ENCODE results near the gene LCE1A. TPM values are rescaled to one million over a fixed set of nuclear protein-coding genes. Genes with fewer than 3 reads are reported as not detected.
A peak's percentile ranks its signal among the peaks of the same experiment; 100 is the strongest.

The LCE1A gene, protein sequence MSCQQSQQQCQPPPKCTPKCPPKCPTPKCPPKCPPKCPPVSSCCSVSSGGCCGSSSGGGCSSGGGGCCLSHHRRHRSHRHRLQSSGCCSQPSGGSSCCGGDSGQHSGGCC
- total RNA-seq (2014; rRNA removed; shearing (Covaris generic)) = not detected in 2 replicates

GRCh38 chr1:152827173-152827572 is at the start of gene LCE1A:
Gene LCE1A, plus strand, starts transcription at chr1:152827473. Its CDS starts 0 bp downstream, at chr1:152827473.
- no peak for DNase-seq (ENCODE audit: low spot score)

DNA sequence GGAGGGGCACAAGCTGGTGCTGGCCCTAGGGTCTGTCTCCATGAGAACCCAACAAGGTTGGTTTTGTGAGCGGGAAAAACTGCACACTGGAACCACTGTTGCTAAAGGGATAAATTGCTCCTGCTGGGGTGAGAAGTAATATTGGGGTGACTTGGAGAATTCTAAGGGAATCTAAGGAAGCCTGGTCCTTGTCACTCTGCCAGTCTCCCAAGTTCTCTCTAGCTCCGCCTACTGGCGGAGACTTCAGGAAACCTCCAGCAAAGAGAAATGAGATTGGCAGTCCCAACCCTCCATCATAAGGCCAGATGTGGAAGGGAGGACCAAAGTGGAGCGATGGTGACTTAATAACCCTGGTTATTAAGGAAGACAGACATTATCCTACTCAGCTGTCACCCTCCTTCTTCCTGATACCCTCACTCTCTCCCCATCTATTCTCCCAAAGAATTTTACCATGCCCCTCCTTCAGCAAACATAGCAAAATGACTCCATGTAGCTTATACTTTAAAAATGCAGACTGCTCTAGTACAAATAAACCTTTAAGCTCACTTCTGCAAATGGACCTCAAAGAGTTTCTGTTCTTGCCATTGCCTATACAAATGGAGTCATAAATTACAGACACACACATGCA is 49.6 kb upstream of the LCE1A start:
- DNase-seq (ENCODE audit: low spot score) = peak; percentile 10

DNA sequence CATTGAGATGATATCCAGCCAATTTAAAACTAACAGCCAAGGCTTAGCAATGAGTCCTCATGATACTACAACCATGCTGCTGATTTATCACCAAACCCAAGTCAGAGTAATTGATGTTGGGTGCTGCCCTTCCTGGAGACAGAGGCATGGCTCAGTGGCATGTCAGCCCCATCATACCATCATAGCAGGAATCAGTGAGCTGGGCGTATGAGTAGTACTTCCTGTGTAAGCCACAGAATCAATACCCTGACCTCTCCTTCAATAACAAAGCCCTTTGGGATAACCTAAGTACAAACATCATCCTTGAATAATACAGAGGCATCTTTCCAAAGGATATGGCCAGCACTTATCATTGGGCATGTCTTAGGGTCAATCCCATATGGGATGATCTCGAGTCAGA is 44.2 kb upstream of the LCE1A start:
- peak; percentile 1 for DNase-seq (ENCODE audit: low spot score)

DNA sequence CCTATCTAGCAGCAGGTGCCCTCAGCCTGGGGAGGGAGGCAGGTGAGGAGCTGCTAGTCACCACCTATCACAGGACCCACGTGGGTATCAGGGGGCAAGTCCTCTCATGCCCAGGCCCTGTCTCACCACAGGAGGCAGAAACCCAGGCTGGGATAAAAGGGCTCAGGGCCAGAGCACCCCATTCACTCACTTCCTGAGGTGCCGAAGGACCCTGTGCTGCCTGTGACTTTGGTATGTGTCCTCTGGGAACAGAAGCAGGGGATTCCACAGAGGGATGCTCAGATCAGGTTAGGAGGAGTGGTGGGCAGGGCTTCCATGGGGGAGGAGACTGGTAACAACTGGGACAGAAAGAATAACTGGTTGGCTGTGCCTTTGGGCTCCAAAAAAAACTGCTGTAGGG is 41.2 kb upstream of the LCE1A start, which contains the start of gene LCE1E:
LCE1E (plus strand) TSS at position 181 of the 400 bp plus-strand sequence. CDS start 1,043 bp downstream, outside the sequence.
- peak; percentile 1 for DNase-seq (ENCODE audit: low spot score)

- no peak for DNase-seq (ENCODE audit: low spot score)
Measured at GRCh38 chr1:152795686-152796085, 31.6 kb upstream of the LCE1A start.

DNA sequence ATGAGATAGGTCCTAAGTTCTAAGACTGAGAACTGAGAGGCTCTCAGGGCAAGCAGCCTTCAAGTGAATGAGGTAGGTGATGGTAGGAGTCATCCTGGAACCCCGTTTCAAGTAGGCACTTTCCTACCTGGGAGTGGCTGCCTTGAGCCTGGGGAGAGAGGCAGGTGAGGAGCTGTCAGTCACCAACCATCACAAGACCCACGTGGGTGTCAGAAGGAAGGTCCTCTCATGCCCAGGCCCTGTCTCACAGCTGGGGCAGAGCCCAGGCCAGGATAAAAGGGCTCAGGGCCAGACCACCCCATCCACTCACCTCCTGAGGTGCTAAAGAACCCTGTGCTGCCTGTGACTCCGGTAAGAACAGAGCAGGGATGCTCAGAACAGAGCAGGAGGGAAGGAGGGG is 30.9 kb upstream of the LCE1A start, which contains the start of gene LCE1D:
LCE1D (plus strand) TSS at position 301 of the 400 bp plus-strand sequence. CDS start 1,074 bp downstream, outside the sequence.
- no peak for DNase-seq (ENCODE audit: low spot score)

DNA sequence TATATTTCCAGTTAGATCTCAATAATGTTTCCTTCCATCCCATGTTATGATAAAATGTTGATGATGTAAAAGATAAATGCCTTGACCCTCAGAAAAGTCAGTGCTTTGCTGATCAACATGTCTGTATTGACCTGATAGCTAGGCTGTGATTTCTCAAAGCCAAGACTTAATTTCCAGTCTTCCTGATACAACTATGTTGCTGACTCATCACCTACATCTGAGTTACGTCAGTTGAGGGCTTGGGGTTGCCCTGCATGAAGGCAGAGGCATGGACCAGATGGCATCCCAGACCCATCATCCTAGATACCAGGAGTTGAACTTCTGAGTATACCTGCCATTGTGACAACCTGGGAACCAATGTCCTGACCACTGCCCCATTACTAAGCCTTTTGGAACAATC is 25.9 kb upstream of the LCE1A start:
- DNase-seq (ENCODE audit: low spot score) = peak; percentile 1

DNA sequence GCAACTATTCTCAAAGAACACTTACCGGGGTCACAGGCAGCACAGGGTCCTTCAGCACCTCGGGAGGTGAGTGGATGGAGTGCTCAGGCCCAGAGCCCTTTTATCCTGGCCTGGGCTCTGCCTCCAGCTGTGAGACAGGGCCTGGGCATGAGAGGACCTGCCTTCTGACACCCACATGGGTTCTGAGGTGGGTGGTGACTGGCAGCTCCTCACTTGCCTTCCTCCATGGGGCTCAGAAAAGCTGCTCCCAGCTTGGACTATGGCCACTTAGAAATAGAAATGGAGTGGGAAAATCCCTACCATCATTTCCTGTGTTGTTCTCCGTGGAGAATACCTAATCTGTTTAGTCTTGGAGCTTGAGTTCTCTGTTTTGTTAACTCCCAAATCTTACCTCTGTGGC is 20.7 kb upstream of the LCE1A start, which contains the start of gene LCE1C:
LCE1C (minus strand) TSS at position 76 of the 400 bp plus-strand sequence. CDS start 1,173 bp downstream, outside the sequence.
- no peak for DNase-seq (ENCODE audit: low spot score)

- DNase-seq (ENCODE audit: low spot score) = peak; percentile 1
Measured at GRCh38 chr1:152811050-152811449, 16.2 kb upstream of the LCE1A start.

GRCh38 chr1:152811671-152812070 is 15.6 kb upstream of the LCE1A start, which contains the start of gene LCE1B:
Gene LCE1B, plus strand, starts transcription at chr1:152811971. Its CDS starts 476 bp downstream, at chr1:152812447.
- peak; percentile 0 for DNase-seq (ENCODE audit: low spot score)

- DNase-seq (ENCODE audit: low spot score) = peak; percentile 1
Measured at GRCh38 chr1:152817309-152817708, 10.0 kb upstream of the LCE1A start.

- no peak for DNase-seq (ENCODE audit: low spot score)
Measured at GRCh38 chr1:152823294-152823693, 4.0 kb upstream of the LCE1A start.

DNA sequence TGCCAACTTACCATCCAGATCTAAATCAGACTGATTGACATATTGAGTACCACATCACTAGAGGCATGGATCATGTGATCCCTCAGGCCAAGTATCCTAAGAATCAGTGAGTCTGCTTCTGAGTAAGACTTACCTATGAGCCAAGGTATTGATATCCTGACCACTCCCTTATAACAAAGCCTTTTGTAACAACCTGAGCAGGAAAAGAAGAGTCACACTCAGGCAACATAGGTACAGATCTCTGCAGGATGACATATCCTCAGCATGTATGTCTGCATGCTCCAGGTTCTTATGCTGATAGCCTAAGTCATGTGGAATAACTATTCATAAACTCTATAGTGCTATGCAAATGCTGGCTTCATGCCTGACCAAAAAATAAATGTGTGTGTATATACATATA is 2.3 kb upstream of the LCE1A start:
- no peak for DNase-seq (ENCODE audit: low spot score)

DNA sequence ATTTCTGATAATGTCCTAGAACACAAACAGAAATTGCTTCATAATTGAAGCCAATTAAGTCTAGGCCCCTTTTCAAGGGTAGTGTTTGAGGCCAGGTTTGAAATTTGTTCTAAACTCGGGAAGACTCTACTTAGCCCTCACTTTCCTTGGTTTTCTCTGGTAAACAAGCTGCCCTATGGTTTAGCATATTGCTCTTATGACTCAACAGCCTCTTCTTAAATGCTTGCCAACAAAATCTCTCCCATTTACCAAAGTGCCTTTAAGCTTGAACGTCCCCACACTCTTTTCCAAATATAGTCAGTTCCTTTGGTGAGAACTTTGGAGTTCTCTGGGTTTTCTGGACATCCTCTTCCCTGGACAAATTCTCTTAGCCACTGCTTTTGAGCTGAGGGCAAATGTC is 9.6 kb downstream of the LCE1A start:
- DNase-seq (ENCODE audit: low spot score) = no peak

DNA sequence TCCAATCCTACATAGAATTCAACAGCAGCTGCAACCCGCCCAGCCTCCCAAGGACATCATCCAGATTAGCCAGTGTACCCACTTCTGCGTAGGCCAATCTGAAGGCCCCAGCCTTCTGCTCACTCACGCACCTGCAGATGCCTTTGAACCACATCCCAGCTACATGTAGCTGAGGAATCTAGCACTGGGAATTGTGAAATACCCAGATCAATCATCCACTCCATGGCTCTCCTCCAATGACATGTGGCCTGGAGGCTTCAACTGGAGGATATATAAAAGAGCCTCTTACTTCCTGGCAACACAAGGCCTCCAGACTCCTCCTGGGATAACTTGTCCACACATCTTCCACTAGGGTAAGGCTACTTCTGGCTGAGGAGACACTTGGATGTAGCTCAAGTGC is 15.3 kb downstream of the LCE1A start, which contains the start of gene LCE6A:
LCE6A (plus strand) TSS at position 301 of the 400 bp plus-strand sequence. CDS start 665 bp downstream, outside the sequence.
- DNase-seq (ENCODE audit: low spot score) = no peak

DNA sequence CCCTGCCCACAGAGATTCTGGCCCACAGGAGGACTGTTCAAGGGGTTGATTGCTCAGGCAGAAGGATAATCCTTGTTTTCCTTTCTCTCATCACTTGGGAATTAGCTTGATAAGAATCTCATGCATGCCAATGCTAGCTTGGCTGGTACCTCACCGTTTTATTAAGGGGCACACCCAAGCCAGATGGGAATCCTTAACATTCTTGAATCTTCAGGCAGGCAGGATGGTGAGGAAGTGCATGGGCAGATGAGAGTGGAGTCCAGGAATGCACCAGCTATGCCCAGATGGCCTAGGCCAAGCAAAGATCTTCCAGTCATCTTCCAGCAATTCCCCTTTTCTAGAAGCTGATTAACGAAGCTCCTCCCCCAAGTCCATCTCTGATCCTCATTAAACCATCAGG is 28.4 kb downstream of the LCE1A start:
- DNase-seq (ENCODE audit: low spot score) = no peak

DNA sequence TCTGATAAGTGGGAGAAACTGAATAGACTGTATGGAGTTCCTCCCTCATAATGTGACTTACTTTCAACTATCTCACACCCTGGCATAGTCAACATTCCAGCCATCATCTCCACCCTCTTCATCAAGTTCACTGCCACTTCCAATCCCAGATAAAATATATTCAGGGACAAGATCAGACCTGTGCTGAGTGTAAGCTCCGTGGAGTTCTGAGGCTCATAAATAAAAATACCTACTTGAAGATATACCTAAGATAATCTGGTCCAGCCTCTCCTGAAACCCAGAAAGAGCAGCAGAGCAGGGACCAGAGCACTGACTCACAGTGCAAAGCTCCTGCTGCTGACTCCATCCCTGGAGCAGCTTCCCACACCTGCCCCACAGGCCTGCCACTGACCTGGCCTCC is 30.8 kb downstream of the LCE1A start:
- DNase-seq (ENCODE audit: low spot score) = no peak

GRCh38 chr1:152859696-152860095 is 32.4 kb downstream of the LCE1A start, which contains the start of gene LCE7A:
Gene LCE7A, plus strand, starts transcription at chr1:152859996. Its CDS starts 702 bp downstream, at chr1:152860698.
- no peak for DNase-seq (ENCODE audit: low spot score)

DNA sequence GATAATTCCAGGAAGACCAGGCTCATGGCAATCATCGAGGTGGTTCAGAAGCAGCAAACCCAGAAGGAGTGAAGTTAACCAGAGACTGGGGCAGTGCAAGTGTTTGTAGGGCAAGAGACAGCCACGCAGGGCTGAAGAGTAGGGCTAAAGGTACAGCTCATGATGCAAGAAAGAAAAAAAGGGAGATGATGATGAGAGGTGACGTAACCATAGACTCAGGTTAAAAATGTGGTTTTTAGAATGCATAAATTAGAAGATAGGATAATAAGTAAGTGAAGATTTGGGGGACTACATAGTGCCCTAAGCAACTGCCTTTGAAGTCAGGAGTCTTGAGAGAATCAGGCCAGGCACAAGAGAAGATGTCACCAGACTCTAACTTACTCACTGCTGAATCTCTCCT is 32.9 kb downstream of the LCE1A start:
- no peak for DNase-seq (ENCODE audit: low spot score)

DNA sequence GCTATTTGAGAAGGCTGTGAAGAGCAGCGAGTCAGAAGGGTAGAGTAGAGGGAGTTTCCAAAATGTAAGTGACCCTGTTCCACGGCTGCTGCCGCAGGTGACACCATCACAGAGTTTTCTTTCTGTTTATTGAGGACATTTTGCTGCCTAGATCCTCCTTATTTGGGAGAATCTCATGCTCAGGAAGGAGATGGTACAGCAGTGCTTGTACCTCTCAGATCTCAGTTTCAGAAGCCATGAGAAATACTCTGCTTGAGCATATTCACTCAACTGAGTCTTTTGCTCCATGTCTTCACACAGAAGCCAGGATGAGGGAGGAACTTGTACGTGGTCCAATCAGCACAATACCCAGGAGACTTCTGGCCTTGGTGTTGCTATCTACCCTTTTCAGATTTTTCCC is 34.1 kb downstream of the LCE1A start:
- no peak for DNase-seq (ENCODE audit: low spot score)

DNA sequence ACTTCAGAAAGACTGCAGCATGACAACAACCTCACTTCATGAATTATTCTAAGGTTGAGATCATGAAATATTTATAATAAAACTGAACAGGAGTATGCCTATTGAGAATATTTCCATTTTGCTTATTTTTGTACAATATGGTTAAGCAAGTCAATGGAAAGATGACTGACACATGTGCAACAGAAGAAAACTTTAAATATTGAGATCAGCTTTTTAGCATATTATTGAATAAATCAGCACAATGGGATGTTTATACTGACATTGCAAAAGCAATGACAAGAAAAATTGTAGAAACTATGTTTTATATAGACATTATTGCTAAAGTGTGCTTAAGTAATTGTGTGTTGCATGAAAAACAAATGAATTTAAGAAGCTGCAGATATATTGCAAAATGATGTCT is 37.2 kb downstream of the LCE1A start:
- DNase-seq (ENCODE audit: low spot score) = no peak

- no peak for DNase-seq (ENCODE audit: low spot score)
Measured at GRCh38 chr1:152866321-152866720, 39.0 kb downstream of the LCE1A start.

DNA sequence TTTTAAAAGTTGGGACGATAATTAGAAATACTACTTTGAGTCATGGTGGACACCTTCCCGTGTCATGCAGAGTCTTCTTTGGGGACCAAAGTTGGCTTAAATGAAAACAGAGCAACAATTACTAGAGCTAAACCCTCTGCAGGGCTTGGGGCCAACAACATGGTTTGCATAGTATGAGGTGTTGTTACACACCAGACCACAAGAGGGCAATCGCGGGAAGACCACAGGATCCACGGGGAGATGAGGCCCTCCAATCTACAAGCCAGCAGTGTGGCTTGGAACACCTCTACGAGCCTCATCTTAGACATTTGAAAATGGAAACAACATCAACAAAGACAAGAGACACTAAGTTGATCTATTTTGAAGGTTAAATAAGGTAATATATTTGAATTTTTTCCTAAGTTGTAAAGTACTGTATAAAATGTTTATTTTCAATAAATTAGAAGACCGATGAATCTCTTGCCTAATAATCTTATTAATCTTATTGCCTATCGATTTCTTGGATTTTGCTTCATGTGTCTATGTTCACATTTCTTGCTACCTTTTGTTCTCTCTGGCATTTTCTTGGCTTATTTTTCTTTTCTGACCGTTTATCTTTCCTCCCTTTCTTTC is 42.6 kb downstream of the LCE1A start:
- peak; percentile 69 for DNase-seq (ENCODE audit: low spot score)
